Mononuclear cell (primary cell): ENCODE results near the gene CARD19. TPM values are rescaled to one million over a fixed set of nuclear protein-coding genes. Genes with fewer than 3 reads are reported as not detected.
"Not testable (repeated sequence)": the region's sequence is repeated elsewhere in the genome, so short reads cannot be mapped to it uniquely, and the experiment has no call there.

ENCODE experiments used
- H3K27me3 ChIP-seq: 2 replicates; pipeline ENCODE4 v1.6.0; 2011; ENCODE audit warnings: low read length, control low read depth; ENCODE audit not compliant: insufficient read depth
- H3K4me1 ChIP-seq: 2 replicates; pipeline ENCODE4 v1.5.1; 2011; ENCODE audit warnings: mild to moderate bottlenecking, low read length, control low read depth; ENCODE audit not compliant: insufficient read depth
- H3K4me3 ChIP-seq: 2 replicates; pipeline ENCODE4 v1.5.1; 2011; ENCODE audit warnings: mild to moderate bottlenecking, low read length, moderate library complexity
- H3K9me3 ChIP-seq: 2 replicates; pipeline ENCODE4 v1.5.1; 2011; ENCODE audit warnings: low read depth, mild to moderate bottlenecking, control low read depth, low read length
- total RNA-seq: library from RNA; depleted of rRNA; stranded (reverse); fragments of >200 nt; gene quantifications from one replicate; pipeline ENCODE4 v1.2.3, GENCODE V29; 2012

Gene CARD19
- total RNA-seq, 1 donor: 117 TPM

GRCh38 chr9:93116072-93116961 is 20.3 kb downstream of the CARD19 start:
- Histone ChIP-seq H3K4me1 (peaks cover 93% of the 10 kb centered on the region), H3K4me3 (no peak overlapping the region), H3K27me3 (no peaks in the 10 kb centered on the region), H3K9me3 (no peaks in the 10 kb centered on the region)

- peaks cover 90% of the 10 kb centered on the region for H3K4me1 ChIP-seq
- not testable (repeated sequence) for H3K9me3 ChIP-seq, H3K4me3 ChIP-seq, H3K27me3 ChIP-seq
These were observed 21.5 kb downstream of the CARD19 start for GRCh38 chr9:93117521-93117920.

- H3K27me3 ChIP-seq: no peaks in the 10 kb centered on the region
- H3K4me3 ChIP-seq: no peak overlapping the region
- peaks cover 87% of the 10 kb centered on the region for H3K4me1 ChIP-seq
- no peaks in the 10 kb centered on the region for H3K9me3 ChIP-seq
These were observed 22.2 kb downstream of the CARD19 start for GRCh38 chr9:93117924-93118862.

GRCh38 chr9:93118863-93119702 is 23.1 kb downstream of the CARD19 start:
- no peaks in the 10 kb centered on the region for H3K27me3 ChIP-seq
- H3K9me3 ChIP-seq: no peaks in the 10 kb centered on the region
- H3K4me3 ChIP-seq: no peak overlapping the region
- peaks cover 87% of the 10 kb centered on the region for H3K4me1 ChIP-seq

- Histone ChIP-seq H3K4me3 (no peak overlapping the region), H3K4me1 (peaks cover 87% of the 10 kb centered on the region)
These were observed 23.6 kb downstream of the CARD19 start for GRCh38 chr9:93119703-93119952.

GRCh38 chr9:93119953-93120845 is 24.2 kb downstream of the CARD19 start:
- peaks cover 87% of the 10 kb centered on the region for H3K4me1 ChIP-seq
- no peaks in the 10 kb centered on the region for H3K9me3 ChIP-seq
- H3K27me3 ChIP-seq: no peaks in the 10 kb centered on the region
- H3K4me3 ChIP-seq: no peak overlapping the region

More at GRCh38 chr9:93119703-93119952, 23.6 kb downstream of the CARD19 start:
- no peaks in the 10 kb centered on the region for H3K9me3 ChIP-seq
- no peaks in the 10 kb centered on the region for H3K27me3 ChIP-seq

GRCh38 chr9:93120846-93121315 is 24.9 kb downstream of the CARD19 start:
- Histone ChIP-seq H3K27me3 (no peaks in the 10 kb centered on the region), H3K9me3 (no peaks in the 10 kb centered on the region), H3K4me1 (peaks cover 93% of the 10 kb centered on the region), H3K4me3 (no peak overlapping the region)

GRCh38 chr9:93121316-93122241 is 25.6 kb downstream of the CARD19 start:
- Histone ChIP-seq H3K4me1 (peaks cover 94% of the 10 kb centered on the region), H3K9me3 (no peaks in the 10 kb centered on the region), H3K27me3 (no peaks in the 10 kb centered on the region), H3K4me3 (no peak overlapping the region)

GRCh38 chr9:93122721-93123221 is 26.8 kb downstream of the CARD19 start:
- no peak overlapping the region for H3K4me3 ChIP-seq
- no peaks in the 10 kb centered on the region for H3K9me3 ChIP-seq
- H3K27me3 ChIP-seq: no peaks in the 10 kb centered on the region
- H3K4me1 ChIP-seq: peaks cover 94% of the 10 kb centered on the region

- Histone ChIP-seq H3K9me3 (no peaks in the 10 kb centered on the region), H3K27me3 (no peaks in the 10 kb centered on the region), H3K4me1 (peaks cover 94% of the 10 kb centered on the region), H3K4me3 (no peak overlapping the region)
These were observed 27.7 kb downstream of the CARD19 start for GRCh38 chr9:93123561-93124283.

GRCh38 chr9:93124793-93125192 is 28.8 kb downstream of the CARD19 start:
- Histone ChIP-seq H3K4me1 (peaks cover 94% of the 10 kb centered on the region), H3K4me3 (no peak overlapping the region), H3K27me3 (no peaks in the 10 kb centered on the region), H3K9me3 (no peaks in the 10 kb centered on the region)

GRCh38 chr9:93125331-93125894 is 29.4 kb downstream of the CARD19 start:
- Histone ChIP-seq H3K4me3 (no peak overlapping the region), H3K27me3 (no peaks in the 10 kb centered on the region), H3K4me1 (peaks cover 94% of the 10 kb centered on the region), H3K9me3 (no peaks in the 10 kb centered on the region)
